Gastroesophageal sphincter (tissue), 4 donors: ENCODE measurements around the gene NSG2. TPM values are rescaled to one million over a fixed set of nuclear protein-coding genes. Genes with fewer than 3 reads are reported as not detected.

Experiments
- ATAC-seq: fragments of 150-250 bp; one replicate; pipeline ENCODE4 v1.9.1; 2016; ENCODE audit warnings: mild to moderate bottlenecking, moderate library complexity
- H3K27ac ChIP-seq, 4 donors: fragments of 200-600 bp; sonication (generic) in 3 of 4; 1 replicate in 3 of 4; 2 replicates in 1 of 4; pipeline ENCODE4 v1.5.1; 2016 to 2019
- H3K27me3 ChIP-seq: fragments of 200-600 bp; sonication (generic); one replicate; pipeline ENCODE4 v1.5.1; 2019
- H3K36me3 ChIP-seq, 2 donors: fragments of 200-600 bp; sonication (generic); one replicate each; pipeline ENCODE4 v1.5.1; 2019; ENCODE audit warnings: control low read depth in 1 of 2
- H3K4me1 ChIP-seq, 3 donors: fragments of 200-600 bp; sonication (generic); 1 replicate in 2 of 3; 2 replicates in 1 of 3; pipeline ENCODE4 v1.5.1; 2016 to 2019; ENCODE audit warnings: control low read depth in 2 of 3
- H3K4me3 ChIP-seq, 2 donors: fragments of 200-600 bp; sonication (generic); one replicate each; pipeline ENCODE4 v1.5.1; 2019; ENCODE audit warnings: mild to moderate bottlenecking in 1 of 2, moderate library complexity in 1 of 2
- H3K9me3 ChIP-seq, 3 donors: fragments of 200-600 bp; sonication (generic); one replicate each; pipeline ENCODE4 v1.5.1; 2017 to 2019; ENCODE audit warnings: control low read depth in 2 of 3
- CTCF ChIP-seq, 4 experiments: fragments of 200-600 bp in 2 of 4; fragments of 450-650 bp in 2 of 4; sonication (generic) in 1 of 4; IDR thresholded peaks; one replicate each; pipeline ENCODE4 v1.5.1; 2017 to 2019; ENCODE audit warnings: antibody characterized with exemption in 4 of 4, mild to moderate bottlenecking in 2 of 4, moderate library complexity in 2 of 4
- EP300 ChIP-seq: sonication (generic); formaldehyde crosslinking; IDR thresholded peaks from one replicate; pipeline ENCODE4 v1.6.1; 2017; ENCODE audit warnings: antibody characterized with exemption, mild to moderate bottlenecking
- POLR2A ChIP-seq, 2 donors: fragments of 450-650 bp; IDR thresholded peaks; one replicate each; pipeline ENCODE4 v1.6.1; 2017; ENCODE audit warnings: antibody characterized with exemption in 2 of 2, mild to moderate bottlenecking in 2 of 2, moderate library complexity in 1 of 2
- POLR2AphosphoS5 ChIP-seq: sonication (generic); formaldehyde crosslinking; IDR thresholded peaks from one replicate; pipeline ENCODE4 v1.6.1; 2017; ENCODE audit warnings: antibody characterized with exemption
- WGBS, 2 donors: methylation state at CpG; one replicate each; pipeline ENCODE4 v1.1.5; 2018; ENCODE audit warnings: low coverage in 1 of 2; 5-methylcytosine and 5-hydroxymethylcytosine counted together
- total RNA-seq, 4 donors: library from RNA; depleted of rRNA; stranded (reverse); fragments of >200 nt; gene quantifications; one replicate each; pipeline ENCODE4 v1.1.0, GENCODE V29; 2016

The NSG2 gene
- total RNA-seq, 4 donors from 2014 or later: 1.9 to 4.6 (median 2.7) TPM; not detected in 1

- H3K27ac ChIP-seq: no peak overlapping the region
- no peak for ATAC-seq
- H3K4me1 ChIP-seq: no peaks in the 10 kb centered on the region
- no peaks in the 10 kb centered on the region for H3K36me3 ChIP-seq
- no peaks in the 10 kb centered on the region for H3K9me3 ChIP-seq
- TF ChIP-seq CTCF (IDR thresholded peaks at IDR 0.05): no peak
- TF ChIP-seq EP300: no peak
- TF ChIP-seq POLR2A (IDR thresholded peaks at IDR 0.05): no peak
- TF ChIP-seq POLR2AphosphoS5: no peak
- no peak overlapping the region for H3K4me3 ChIP-seq
- H3K27me3 ChIP-seq: peaks cover 28% of the 10 kb centered on the region
- WGBS, 2 donors: 41 to 54% methylated on average over 3 to 8 of the region's 8 CpGs
Observed at GRCh38 chr5:174065528-174066197, 20.2 kb downstream of the NSG2 start.

GRCh38 chr5:174067499-174067898, 22.0 kb downstream of the NSG2 start:
- Histone ChIP-seq H3K27ac (no peak overlapping the region), H3K36me3 (no peaks in the 10 kb centered on the region), H3K9me3 (no peaks in the 10 kb centered on the region), H3K4me1 (no peaks in the 10 kb centered on the region), H3K4me3 (no peak overlapping the region), H3K27me3 (peaks cover 22% of the 10 kb centered on the region)
- no CpG with 5 or more reads among the region's 1 CpG for WGBS, 2 donors
- no peak for ATAC-seq
- no peak for TF ChIP-seq CTCF (IDR thresholded peaks at IDR 0.05)
- TF ChIP-seq POLR2AphosphoS5: no peak
- TF ChIP-seq POLR2A (IDR thresholded peaks at IDR 0.05): no peak
- TF ChIP-seq EP300: no peak

GRCh38 chr5:174071484-174071883, 26.0 kb downstream of the NSG2 start:
- Histone ChIP-seq H3K27ac (no peak overlapping the region), H3K4me3 (no peak overlapping the region), H3K4me1 (peaks cover 0 to 10% (median 0%) of the 10 kb centered on the region in 3 donors), H3K9me3 (no peaks in the 10 kb centered on the region), H3K27me3 (peaks cover 4% of the 10 kb centered on the region), H3K36me3 (no peaks in the 10 kb centered on the region)
- ATAC-seq: no peak
- WGBS, 2 donors: 87 to 94% methylated on average over 5 to 6 of the region's 8 CpGs
- TF ChIP-seq CTCF (IDR thresholded peaks at IDR 0.05) (no peak), POLR2A (IDR thresholded peaks at IDR 0.05) (no peak), EP300 (no peak), POLR2AphosphoS5 (no peak)

GRCh38 chr5:174073122-174073660, 27.7 kb downstream of the NSG2 start:
- TF ChIP-seq POLR2AphosphoS5: no peak
- no peak for TF ChIP-seq CTCF (IDR thresholded peaks at IDR 0.05)
- TF ChIP-seq POLR2A (IDR thresholded peaks at IDR 0.05): no peak
- no peak for TF ChIP-seq EP300
- Histone ChIP-seq H3K4me3 (no peak overlapping the region), H3K36me3 (no peaks in the 10 kb centered on the region), H3K27ac (no peak overlapping the region), H3K4me1 (peaks cover 0 to 10% (median 0%) of the 10 kb centered on the region in 3 donors), H3K9me3 (no peaks in the 10 kb centered on the region), H3K27me3 (no peaks in the 10 kb centered on the region)
- WGBS, 2 donors: 58 to 67% methylated on average over 3 of the region's 3 CpGs
- ATAC-seq: no peak

GRCh38 chr5:174074369-174074768, 28.9 kb downstream of the NSG2 start:
- Histone ChIP-seq H3K4me3 (no peak overlapping the region), H3K4me1 (peaks cover 0 to 10% (median 0%) of the 10 kb centered on the region in 3 donors), H3K9me3 (no peaks in the 10 kb centered on the region), H3K36me3 (no peaks in the 10 kb centered on the region), H3K27ac (no peak overlapping the region), H3K27me3 (no peaks in the 10 kb centered on the region)
- no peak for ATAC-seq
- TF ChIP-seq CTCF (IDR thresholded peaks at IDR 0.05): no peak
- TF ChIP-seq EP300: no peak
- no peak for TF ChIP-seq POLR2AphosphoS5
- TF ChIP-seq POLR2A (IDR thresholded peaks at IDR 0.05): no peak
- WGBS, 2 donors: 87 to 100% methylated on average over 3 to 5 of the region's 7 CpGs
